Measurements from ENCODE around the gene ACAP2.

Gene ACAP2

DNA sequence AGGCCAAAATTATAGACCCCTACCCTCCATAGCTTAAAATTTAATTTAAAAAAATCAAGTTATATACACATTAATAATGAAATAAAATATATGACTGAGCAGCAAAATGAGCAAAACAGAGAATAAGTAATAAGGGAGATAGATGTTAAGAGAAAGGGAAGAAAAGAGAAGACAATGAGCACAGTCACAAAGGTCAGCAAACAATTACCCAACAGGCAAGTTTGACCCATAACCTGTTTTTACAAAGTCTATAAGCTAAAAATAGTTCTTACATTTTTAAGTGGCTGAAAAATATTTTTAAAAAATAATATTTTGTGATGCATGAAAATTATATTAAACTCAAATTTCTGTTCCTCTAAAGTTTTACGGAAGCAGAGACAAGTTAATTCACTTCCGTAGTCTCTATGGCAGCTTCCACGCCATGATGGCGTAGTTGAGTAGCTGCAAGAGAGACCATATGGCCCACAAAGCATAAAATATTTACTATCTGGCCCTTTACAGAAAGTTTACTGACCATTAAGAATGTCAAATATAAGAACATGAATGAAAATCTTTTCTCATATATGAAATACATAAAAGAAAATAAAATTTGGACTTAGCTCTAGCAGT lies 47.5 kb downstream of the ACAP2 start:
- no peak for DNase-seq (ENCODE audit: low read depth, low spot score)
- in situ Hi-C loops (cut with HindIII; ENCODE audit: low sequenced_read_pairs) = no loop called here
- no peak for TF ChIP-seq CTCF (IDR thresholded peaks at IDR 0.05; ENCODE audit: low read depth, low read length)
- H3K4me3 ChIP-seq (ENCODE audit: low read depth, low read length) = no peak overlapping the region

DNA sequence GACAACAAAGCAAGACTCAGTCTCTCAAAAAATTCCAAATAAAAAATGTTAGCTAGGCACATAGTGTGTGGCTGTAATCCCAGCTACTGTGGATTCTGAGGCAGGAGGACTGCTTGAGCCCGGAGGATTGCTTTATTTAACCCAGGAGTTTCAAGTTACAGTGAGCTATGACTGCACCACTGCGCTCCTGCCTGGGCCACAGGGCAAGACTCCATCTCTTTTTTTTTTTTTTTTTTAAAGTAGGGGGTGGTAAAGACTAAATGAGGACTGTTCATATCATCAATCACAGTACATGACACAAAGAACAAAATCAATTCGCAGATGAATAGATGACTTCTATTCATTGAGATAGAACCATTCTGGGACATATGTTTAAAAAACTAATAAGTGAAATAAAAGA lies 48.1 kb downstream of the ACAP2 start:
- DNase-seq (ENCODE audit: low read depth, low spot score) = peak; percentile 16
- in situ Hi-C loops (cut with HindIII; ENCODE audit: low sequenced_read_pairs) = no loop called here
- TF ChIP-seq CTCF (IDR thresholded peaks at IDR 0.05; ENCODE audit: low read depth, low read length) = no peak
- H3K4me3 ChIP-seq (ENCODE audit: low read depth, low read length) = no peak overlapping the region

DNA sequence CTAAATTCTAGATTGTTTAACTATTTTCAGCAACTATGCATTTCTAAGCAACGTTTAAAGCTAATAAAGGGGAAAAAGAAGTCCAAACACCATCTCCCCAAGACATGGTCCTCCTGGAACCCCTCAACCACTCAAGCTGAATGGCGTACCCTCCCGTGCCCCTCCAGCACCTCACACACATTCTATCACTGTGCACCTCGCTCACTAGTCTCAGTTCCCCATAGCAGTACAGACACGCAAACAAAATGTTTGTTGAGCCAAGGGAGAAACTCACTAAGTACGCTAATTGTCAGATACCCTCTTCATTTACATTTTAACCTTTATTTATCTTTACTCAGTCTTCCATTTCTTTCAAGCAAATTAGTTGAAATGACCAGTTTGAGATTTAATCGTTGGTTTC lies 48.8 kb downstream of the ACAP2 start:
- TF ChIP-seq CTCF (IDR thresholded peaks at IDR 0.05; ENCODE audit: low read depth, low read length) = no peak
- DNase-seq (ENCODE audit: low read depth, low spot score) = no peak
- in situ Hi-C loops (cut with HindIII; ENCODE audit: low sequenced_read_pairs) = no loop called here
- no peak overlapping the region for H3K4me3 ChIP-seq (ENCODE audit: low read depth, low read length)

DNA sequence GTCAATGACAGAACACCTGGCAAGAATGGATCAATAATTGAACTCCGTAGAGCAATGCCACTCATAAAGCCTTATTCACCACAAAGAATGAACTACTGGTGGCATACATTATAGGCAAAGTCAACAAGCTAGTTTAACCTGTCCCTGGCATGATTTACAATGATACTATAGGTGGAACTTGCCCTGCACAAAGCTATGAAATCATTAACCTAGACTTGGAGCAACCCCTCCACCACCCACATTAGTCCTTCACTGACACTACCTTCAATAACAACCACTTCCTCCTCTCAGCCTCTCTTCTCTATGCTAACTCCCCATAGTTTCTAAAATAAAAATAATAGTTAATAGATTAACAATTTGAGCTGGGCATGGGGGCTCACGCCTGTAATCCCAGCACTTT lies 54.4 kb downstream of the ACAP2 start:
- in situ Hi-C loops (cut with HindIII; ENCODE audit: low sequenced_read_pairs) = no loop called here
- no peak for TF ChIP-seq CTCF (IDR thresholded peaks at IDR 0.05; ENCODE audit: low read depth, low read length)
- H3K4me3 ChIP-seq (ENCODE audit: low read depth, low read length) = no peak overlapping the region
- DNase-seq (ENCODE audit: low read depth, low spot score) = no peak

- TF ChIP-seq CTCF (IDR thresholded peaks at IDR 0.05; ENCODE audit: low read depth, low read length) = no peak
- in situ Hi-C loops (cut with HindIII; ENCODE audit: low sequenced_read_pairs) = no loop called here
- H3K4me3 ChIP-seq (ENCODE audit: low read depth, low read length) = no peak overlapping the region
- no peak for DNase-seq (ENCODE audit: low read depth, low spot score)
Measured at GRCh38 chr3:195386739-195387138, 56.1 kb downstream of the ACAP2 start.

GRCh38 chr3:195385526-195385925 lies 57.3 kb downstream of the ACAP2 start:
- in situ Hi-C loops (cut with HindIII; ENCODE audit: low sequenced_read_pairs) = no loop called here
- peak; percentile 22 for DNase-seq (ENCODE audit: low read depth, low spot score)
- TF ChIP-seq CTCF (IDR thresholded peaks at IDR 0.05; ENCODE audit: low read depth, low read length) = no peak

GRCh38 chr3:195384952-195385351 lies 57.9 kb downstream of the ACAP2 start:
- no peak for DNase-seq (ENCODE audit: low read depth, low spot score)
- TF ChIP-seq CTCF (IDR thresholded peaks at IDR 0.05; ENCODE audit: low read depth, low read length) = no peak
- in situ Hi-C loops (cut with HindIII; ENCODE audit: low sequenced_read_pairs) = no loop called here
- no peak overlapping the region for H3K4me3 ChIP-seq (ENCODE audit: low read depth, low read length)

More at GRCh38 chr3:195385526-195385925, 57.3 kb downstream of the ACAP2 start:
- no peak overlapping the region for H3K4me3 ChIP-seq (ENCODE audit: low read depth, low read length)
